Measurements from ENCODE around the gene AMOTL1. TPM values are rescaled to one million over a fixed set of nuclear protein-coding genes. Genes with fewer than 3 reads are reported as not detected.

Gene AMOTL1
- total and polyA plus RNA-seq, 5 donors from 2014 or later = 0.20 to 0.67 (median 0.40) TPM; not detected in 1

- peaks cover 5% of the 10 kb centered on the region for H3K27me3 Mint-ChIP-seq
- no peak overlapping the region for H3K27ac ChIP-seq (ENCODE audit: insufficient read depth, low read length, poor library complexity, severe bottlenecking)
These were observed 28.0 kb downstream of the AMOTL1 start for GRCh38 chr11:94796190-94796580.

GRCh38 chr11:94796863-94797262 lies 28.7 kb downstream of the AMOTL1 start:
- H3K4me1 Mint-ChIP-seq = no peaks in the 10 kb centered on the region
- Histone ChIP-seq H3K9me3 (ENCODE audit: control insufficient read depth in 2 of 2, low read length in 2 of 2) (no peaks in the 10 kb centered on the region), H3K4me3 (ENCODE audit: low read depth, low read length) (no peak overlapping the region), H3K27ac (ENCODE audit: insufficient read depth, low read length, poor library complexity, severe bottlenecking) (no peak overlapping the region), H3K4me1 (ENCODE audit: control insufficient read depth, insufficient read depth, low read length, poor library complexity, severe bottlenecking) (no peaks in the 10 kb centered on the region), H3K36me3 (ENCODE audit: control insufficient read depth, insufficient read depth, low read length) (no peaks in the 10 kb centered on the region), H3K27me3 (ENCODE audit: control insufficient read depth, insufficient read depth, low read length) (peaks cover 13% of the 10 kb centered on the region)
- ATAC-seq (ENCODE audit: low read depth in 2 of 2) (no peak), DNase-seq (no peak)
- no peaks in the 10 kb centered on the region for H3K9me3 Mint-ChIP-seq
- no peak overlapping the region for H3K4me3 Mint-ChIP-seq
- H3K27ac Mint-ChIP-seq = no peak overlapping the region
- H3K27me3 Mint-ChIP-seq = peaks cover 5% of the 10 kb centered on the region
- no peaks in the 10 kb centered on the region for H3K36me3 Mint-ChIP-seq

More at GRCh38 chr11:94796190-94796580, 28.0 kb downstream of the AMOTL1 start:
- H3K4me3 Mint-ChIP-seq = no peak overlapping the region
- no peaks in the 10 kb centered on the region for H3K36me3 Mint-ChIP-seq
- H3K27me3 ChIP-seq (ENCODE audit: control insufficient read depth, insufficient read depth, low read length) = peaks cover 13% of the 10 kb centered on the region
- H3K4me1 ChIP-seq (ENCODE audit: control insufficient read depth, insufficient read depth, low read length, poor library complexity, severe bottlenecking) = no peaks in the 10 kb centered on the region
- DNase-seq (no peak), ATAC-seq (ENCODE audit: low read depth in 2 of 2) (no peak)
- no peak overlapping the region for H3K4me3 ChIP-seq (ENCODE audit: low read depth, low read length)
- no peaks in the 10 kb centered on the region for H3K36me3 ChIP-seq (ENCODE audit: control insufficient read depth, insufficient read depth, low read length)
- no peaks in the 10 kb centered on the region for H3K9me3 Mint-ChIP-seq
- no peaks in the 10 kb centered on the region for H3K9me3 ChIP-seq (ENCODE audit: control insufficient read depth in 2 of 2, low read length in 2 of 2)
- H3K27ac Mint-ChIP-seq = no peak overlapping the region
- H3K4me1 Mint-ChIP-seq = no peaks in the 10 kb centered on the region

GRCh38 chr11:94799726-94800125 lies 31.6 kb downstream of the AMOTL1 start:
- peaks cover 6% of the 10 kb centered on the region for H3K27me3 ChIP-seq (ENCODE audit: control insufficient read depth, insufficient read depth, low read length)
- Mint-ChIP-seq H3K27ac (no peak overlapping the region), H3K27me3 (peaks cover 2% of the 10 kb centered on the region), H3K4me3 (no peak overlapping the region), H3K4me1 (peaks cover 0 to 1% (median 0%) of the 10 kb centered on the region in 4 donors), H3K36me3 (no peaks in the 10 kb centered on the region), H3K9me3 (no peaks in the 10 kb centered on the region)
- no peaks in the 10 kb centered on the region for H3K4me1 ChIP-seq (ENCODE audit: control insufficient read depth, insufficient read depth, low read length, poor library complexity, severe bottlenecking)
- DNase-seq (no peak), ATAC-seq (ENCODE audit: low read depth in 2 of 2) (no peak)
- no peak overlapping the region for H3K27ac ChIP-seq (ENCODE audit: insufficient read depth, low read length, poor library complexity, severe bottlenecking)
- H3K9me3 ChIP-seq (ENCODE audit: control insufficient read depth in 2 of 2, low read length in 2 of 2) = no peaks in the 10 kb centered on the region
- H3K4me3 ChIP-seq (ENCODE audit: low read depth, low read length) = no peak overlapping the region
- no peaks in the 10 kb centered on the region for H3K36me3 ChIP-seq (ENCODE audit: control insufficient read depth, insufficient read depth, low read length)

- H3K4me3 ChIP-seq (ENCODE audit: low read depth, low read length) = no peak overlapping the region
- no peaks in the 10 kb centered on the region for H3K36me3 ChIP-seq (ENCODE audit: control insufficient read depth, insufficient read depth, low read length)
- ATAC-seq (ENCODE audit: low read depth in 2 of 2) = no peak
- peaks cover 6% of the 10 kb centered on the region for H3K27me3 ChIP-seq (ENCODE audit: control insufficient read depth, insufficient read depth, low read length)
- H3K9me3 ChIP-seq (ENCODE audit: control insufficient read depth in 2 of 2, low read length in 2 of 2) = no peaks in the 10 kb centered on the region
- Mint-ChIP-seq H3K36me3 (no peaks in the 10 kb centered on the region), H3K9me3 (no peaks in the 10 kb centered on the region), H3K4me3 (no peak overlapping the region), H3K27me3 (no peaks in the 10 kb centered on the region), H3K4me1 (peaks cover 0 to 1% (median 0%) of the 10 kb centered on the region in 4 donors), H3K27ac (no peak overlapping the region)
- no peaks in the 10 kb centered on the region for H3K4me1 ChIP-seq (ENCODE audit: control insufficient read depth, insufficient read depth, low read length, poor library complexity, severe bottlenecking)
- no peak for DNase-seq
- no peak overlapping the region for H3K27ac ChIP-seq (ENCODE audit: insufficient read depth, low read length, poor library complexity, severe bottlenecking)
These were observed 32.3 kb downstream of the AMOTL1 start for GRCh38 chr11:94800414-94800813.

DNA sequence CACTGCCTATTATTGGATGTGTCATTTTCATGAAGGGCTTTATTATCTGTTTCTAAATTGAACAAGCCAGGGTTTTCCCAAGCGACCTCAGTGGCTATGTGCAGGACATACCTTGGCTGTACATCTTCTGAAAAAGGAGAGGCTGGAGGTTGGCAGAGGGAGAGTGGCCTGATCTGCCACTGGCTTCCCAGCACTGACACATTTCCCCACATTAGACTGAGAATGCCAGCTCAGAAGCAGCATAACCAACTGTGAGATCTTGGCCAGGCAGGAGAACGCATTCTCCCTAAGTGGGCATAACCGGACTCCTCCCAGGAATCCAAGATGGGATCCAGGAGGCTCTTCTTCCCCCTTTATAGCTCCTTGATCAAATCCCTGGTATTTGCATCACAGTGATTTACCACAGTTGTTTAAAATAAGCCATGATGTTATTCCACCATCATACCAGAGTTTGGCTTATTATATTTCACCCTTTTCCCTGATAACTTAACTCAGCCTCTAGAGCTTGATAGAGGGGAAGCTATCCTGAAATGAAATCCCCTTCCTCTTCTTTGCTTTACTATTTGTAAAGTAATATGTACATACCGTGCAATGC lies 33.8 kb downstream of the AMOTL1 start:
- H3K9me3 Mint-ChIP-seq = no peaks in the 10 kb centered on the region
- Histone ChIP-seq H3K9me3 (ENCODE audit: control insufficient read depth in 2 of 2, low read length in 2 of 2) (no peaks in the 10 kb centered on the region), H3K4me1 (ENCODE audit: control insufficient read depth, insufficient read depth, low read length, poor library complexity, severe bottlenecking) (no peaks in the 10 kb centered on the region), H3K27me3 (ENCODE audit: control insufficient read depth, insufficient read depth, low read length) (peaks cover 1% of the 10 kb centered on the region), H3K4me3 (ENCODE audit: low read depth, low read length) (no peak overlapping the region), H3K27ac (ENCODE audit: insufficient read depth, low read length, poor library complexity, severe bottlenecking) (no peak overlapping the region), H3K36me3 (ENCODE audit: control insufficient read depth, insufficient read depth, low read length) (no peaks in the 10 kb centered on the region)
- H3K27me3 Mint-ChIP-seq = no peaks in the 10 kb centered on the region
- ATAC-seq (ENCODE audit: low read depth in 2 of 2) (no peak), DNase-seq (no peak)
- peaks cover 0 to 1% (median 0%) of the 10 kb centered on the region in 4 donors for H3K4me1 Mint-ChIP-seq
- no peak overlapping the region for H3K4me3 Mint-ChIP-seq
- H3K36me3 Mint-ChIP-seq = no peaks in the 10 kb centered on the region
- no peak overlapping the region for H3K27ac Mint-ChIP-seq

- H3K27ac Mint-ChIP-seq = no peak overlapping the region
- H3K4me3 ChIP-seq (ENCODE audit: low read depth, low read length) = no peak overlapping the region
- no peaks in the 10 kb centered on the region for H3K9me3 Mint-ChIP-seq
- no peaks in the 10 kb centered on the region for H3K27me3 Mint-ChIP-seq
- H3K27ac ChIP-seq (ENCODE audit: insufficient read depth, low read length, poor library complexity, severe bottlenecking) = no peak overlapping the region
- no peaks in the 10 kb centered on the region for H3K4me1 ChIP-seq (ENCODE audit: control insufficient read depth, insufficient read depth, low read length, poor library complexity, severe bottlenecking)
- no peaks in the 10 kb centered on the region for H3K9me3 ChIP-seq (ENCODE audit: control insufficient read depth in 2 of 2, low read length in 2 of 2)
- H3K27me3 ChIP-seq (ENCODE audit: control insufficient read depth, insufficient read depth, low read length) = no peaks in the 10 kb centered on the region
- H3K4me1 Mint-ChIP-seq = peaks cover 0 to 1% (median 0%) of the 10 kb centered on the region in 4 donors
- DNase-seq (no peak), ATAC-seq (ENCODE audit: low read depth in 2 of 2) (no peak)
- H3K36me3 Mint-ChIP-seq = no peaks in the 10 kb centered on the region
- no peak overlapping the region for H3K4me3 Mint-ChIP-seq
- H3K36me3 ChIP-seq (ENCODE audit: control insufficient read depth, insufficient read depth, low read length) = no peaks in the 10 kb centered on the region
These were observed 34.3 kb downstream of the AMOTL1 start for GRCh38 chr11:94802501-94802900.

DNA sequence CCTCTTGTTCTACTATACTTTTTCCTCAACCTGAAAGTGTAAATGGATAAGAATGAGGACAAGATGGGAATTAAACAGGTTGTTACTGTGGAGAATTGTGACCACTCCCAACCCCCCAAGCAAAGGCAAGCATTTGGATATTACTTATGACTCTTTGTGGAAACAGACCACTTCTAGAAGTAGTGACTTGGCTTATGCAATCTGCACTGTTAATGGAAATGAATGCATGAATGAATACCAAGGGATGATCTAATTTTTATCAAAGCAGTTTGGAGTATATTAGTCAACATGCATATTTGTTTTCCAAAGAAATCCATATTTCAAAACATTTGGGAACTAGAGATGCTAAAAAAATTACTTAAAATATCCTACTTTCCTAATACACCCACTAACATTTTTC lies 35.3 kb downstream of the AMOTL1 start:
- H3K4me1 ChIP-seq (ENCODE audit: control insufficient read depth, insufficient read depth, low read length, poor library complexity, severe bottlenecking) = no peaks in the 10 kb centered on the region
- peaks cover 5% of the 10 kb centered on the region for H3K27me3 Mint-ChIP-seq
- no peaks in the 10 kb centered on the region for H3K36me3 Mint-ChIP-seq
- no peaks in the 10 kb centered on the region for H3K9me3 Mint-ChIP-seq
- H3K4me1 Mint-ChIP-seq = peaks cover 0 to 1% (median 0%) of the 10 kb centered on the region in 4 donors
- ATAC-seq (ENCODE audit: low read depth in 2 of 2) (no peak), DNase-seq (no peak)
- no peak overlapping the region for H3K4me3 ChIP-seq (ENCODE audit: low read depth, low read length)
- H3K9me3 ChIP-seq (ENCODE audit: control insufficient read depth in 2 of 2, low read length in 2 of 2) = no peaks in the 10 kb centered on the region
- no peaks in the 10 kb centered on the region for H3K27me3 ChIP-seq (ENCODE audit: control insufficient read depth, insufficient read depth, low read length)
- no peak overlapping the region for H3K4me3 Mint-ChIP-seq
- H3K27ac Mint-ChIP-seq = no peak overlapping the region
- no peaks in the 10 kb centered on the region for H3K36me3 ChIP-seq (ENCODE audit: control insufficient read depth, insufficient read depth, low read length)
- no peak overlapping the region for H3K27ac ChIP-seq (ENCODE audit: insufficient read depth, low read length, poor library complexity, severe bottlenecking)

DNA sequence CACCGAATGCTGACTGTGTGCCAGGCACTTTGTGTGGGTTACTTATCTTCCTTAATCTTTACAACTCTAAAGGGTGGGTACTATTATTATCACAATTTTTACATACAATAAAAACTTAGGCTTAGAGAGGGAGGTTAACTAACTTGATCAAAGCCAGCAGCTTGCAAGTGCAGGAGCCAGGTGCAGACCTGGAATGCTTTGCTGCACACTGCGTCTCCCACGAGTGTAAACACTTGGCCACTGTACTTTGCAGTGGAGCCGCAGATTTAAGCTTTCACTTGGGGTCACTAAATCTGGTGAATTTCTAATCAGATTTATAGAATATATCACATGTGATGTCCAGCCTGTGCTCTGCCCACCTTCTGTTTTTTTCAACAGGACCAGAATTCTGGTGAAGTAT lies 36.7 kb downstream of the AMOTL1 start:
- Histone ChIP-seq H3K36me3 (ENCODE audit: control insufficient read depth, insufficient read depth, low read length) (no peaks in the 10 kb centered on the region), H3K27me3 (ENCODE audit: control insufficient read depth, insufficient read depth, low read length) (peaks cover 2% of the 10 kb centered on the region), H3K9me3 (ENCODE audit: control insufficient read depth in 2 of 2, low read length in 2 of 2) (no peaks in the 10 kb centered on the region), H3K4me1 (ENCODE audit: control insufficient read depth, insufficient read depth, low read length, poor library complexity, severe bottlenecking) (no peaks in the 10 kb centered on the region), H3K4me3 (ENCODE audit: low read depth, low read length) (no peak overlapping the region), H3K27ac (ENCODE audit: insufficient read depth, low read length, poor library complexity, severe bottlenecking) (no peak overlapping the region)
- H3K27me3 Mint-ChIP-seq = peaks cover 6% of the 10 kb centered on the region
- H3K9me3 Mint-ChIP-seq = no peaks in the 10 kb centered on the region
- H3K36me3 Mint-ChIP-seq = no peaks in the 10 kb centered on the region
- H3K4me1 Mint-ChIP-seq = peaks cover 0 to 1% (median 0%) of the 10 kb centered on the region in 4 donors
- DNase-seq (no peak), ATAC-seq (ENCODE audit: low read depth in 2 of 2) (no peak)
- no peak overlapping the region for H3K27ac Mint-ChIP-seq
- H3K4me3 Mint-ChIP-seq = no peak overlapping the region

Data from CD4-positive, CD25-positive, alpha-beta regulatory T cell (primary cell).